Esophagus squamous epithelium (tissue), 5 donors: ENCODE measurements around the gene KDM3B. TPM values are rescaled to one million over a fixed set of nuclear protein-coding genes. Genes with fewer than 3 reads are reported as not detected.
A peak's percentile ranks its signal among the peaks of the same experiment; 100 is the strongest.

Source experiments
- DNase-seq: peaks from one replicate; lab custom pipeline; 2025; lab: John Stamatoyannopoulos, UW
- H3K27ac ChIP-seq, 4 donors: fragments of 200-600 bp; sonication (generic); one replicate each; pipeline ENCODE4 v1.5.1; 2016 to 2019; ENCODE audit warnings: mild to moderate bottlenecking in 1 of 4
- H3K27me3 ChIP-seq, 4 donors: fragments of 200-600 bp; sonication (generic); 1 replicate in 3 of 4; 2 replicates in 1 of 4; pipeline versions ENCODE4 v1.5.1 to v1.6.0; 2017 to 2021; ENCODE audit warnings: antibody characterized with exemption in 1 of 4
- H3K36me3 ChIP-seq, 3 donors: fragments of 200-600 bp; sonication (generic); one replicate each; pipeline ENCODE4 v1.5.1; 2016 to 2019
- H3K4me1 ChIP-seq, 3 donors: fragments of 200-600 bp; sonication (generic); one replicate each; pipeline ENCODE4 v1.5.1; 2017 to 2019
- H3K4me3 ChIP-seq, 4 donors: fragments of 200-600 bp; sonication (generic); 1 replicate in 3 of 4; 2 replicates in 1 of 4; pipeline ENCODE4 v1.5.1; 2016 to 2019; ENCODE audit warnings: mild to moderate bottlenecking in 2 of 4, moderate library complexity in 1 of 4
- H3K9me3 ChIP-seq, 3 donors: fragments of 200-600 bp; sonication (generic); one replicate each; pipeline ENCODE4 v1.5.1; 2016 to 2019
- CTCF ChIP-seq, 6 experiments: fragments of 450-650 bp in 4 of 6; fragments of 200-600 bp in 2 of 6; sonication (generic) in 2 of 6; IDR thresholded peaks; one replicate each; pipeline ENCODE4 v1.5.1; 2016 to 2019; ENCODE audit warnings: antibody characterized with exemption in 6 of 6, mild to moderate bottlenecking in 4 of 6, moderate library complexity in 4 of 6
- POLR2A ChIP-seq, 4 donors: fragments of 450-650 bp; IDR thresholded peaks; one replicate each; pipeline ENCODE4 v1.6.1; 2017; ENCODE audit warnings: antibody characterized with exemption in 4 of 4, mild to moderate bottlenecking in 4 of 4, moderate library complexity in 3 of 4
- WGBS, 2 donors: methylation state at CpG; one replicate each; pipeline ENCODE4 v1.1.5; 2018; 5-methylcytosine and 5-hydroxymethylcytosine counted together
- intact Hi-C: fragments of 100-400 bp; cut with DNase I; formaldehyde crosslinking; loops from one replicate; pipeline ENCODE4 v1.15.0; 2022
- total RNA-seq, 4 donors: library from RNA; depleted of rRNA; stranded (reverse); fragments of >200 nt; gene quantifications; one replicate each; pipeline ENCODE4 v1.1.0, GENCODE V29; 2016
- donor health status: DM: yes; HTN: yes; CAD: no.

Gene KDM3B
- total RNA-seq, 4 donors from 2014 or later = 34.5 to 53.8 (median 36.2) TPM

- no peaks in the 10 kb centered on the region for H3K27me3 ChIP-seq
- no peak overlapping the region for H3K27ac ChIP-seq
- no peak for DNase-seq
- intact Hi-C loops = no loop called here
- H3K4me1 ChIP-seq = no peaks in the 10 kb centered on the region
- no peaks in the 10 kb centered on the region for H3K9me3 ChIP-seq
- H3K36me3 ChIP-seq = peaks cover 23 to 100% (median 50%) of the 10 kb centered on the region in 3 donors
- no peak overlapping the region for H3K4me3 ChIP-seq
- WGBS, 2 donors = 78 to 100% methylated on average over 1 of the region's 1 CpG
- TF ChIP-seq POLR2A (IDR thresholded peaks at IDR 0.05) = no peak
- TF ChIP-seq CTCF (IDR thresholded peaks at IDR 0.05) = no peak
These were observed 72.6 kb downstream of the KDM3B start for GRCh38 chr5:138425079-138425478.

GRCh38 chr5:138435943-138436342 lies 83.5 kb downstream of the KDM3B start:
- H3K4me3 ChIP-seq = no peak overlapping the region
- intact Hi-C loops = no loop called here
- no peaks in the 10 kb centered on the region for H3K9me3 ChIP-seq
- peaks cover 4 to 65% (median 41%) of the 10 kb centered on the region in 3 donors for H3K36me3 ChIP-seq
- 80 to 88% methylated on average over 5 of the region's 5 CpGs for WGBS, 2 donors
- no peaks in the 10 kb centered on the region for H3K27me3 ChIP-seq
- no peak for TF ChIP-seq POLR2A (IDR thresholded peaks at IDR 0.05)
- no peak for TF ChIP-seq CTCF (IDR thresholded peaks at IDR 0.05)
- peaks cover 9 to 22% (median 14%) of the 10 kb centered on the region in 3 donors for H3K4me1 ChIP-seq
- no peak overlapping the region for H3K27ac ChIP-seq
- DNase-seq = no peak

DNA sequence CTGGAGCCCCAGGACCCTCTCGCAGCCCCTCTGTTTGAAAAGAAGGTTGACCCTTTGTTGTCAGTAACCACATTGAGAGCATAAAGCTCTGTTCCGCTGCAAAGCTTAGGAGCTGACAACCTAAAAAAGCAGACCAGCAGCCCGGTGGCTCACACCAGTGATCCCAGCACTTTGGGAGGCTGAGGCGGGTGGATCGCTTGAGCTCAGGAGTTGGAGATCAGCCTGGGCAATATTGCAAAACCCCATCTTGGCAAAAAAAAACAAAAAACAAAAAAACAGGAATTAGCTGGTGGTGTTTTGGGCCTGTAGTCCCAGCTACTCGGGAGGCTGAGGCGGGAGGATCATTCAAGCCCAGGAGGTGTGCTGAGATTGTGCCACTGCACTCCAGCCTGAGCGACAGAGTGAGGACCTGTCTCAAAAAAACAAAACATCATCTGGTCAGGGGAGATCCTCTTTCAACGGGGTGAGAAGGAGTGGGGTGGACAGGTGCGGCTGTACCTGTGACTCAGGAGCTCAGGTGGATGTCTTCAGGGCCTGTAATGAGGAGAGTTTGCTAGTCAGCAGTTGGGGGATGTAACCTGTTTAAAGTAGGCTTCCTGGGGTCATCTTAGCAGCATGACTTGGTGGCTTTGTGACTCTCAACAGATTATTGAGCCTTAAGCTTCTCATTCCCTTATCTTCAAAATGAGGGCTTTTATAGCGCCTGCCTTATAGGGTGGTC lies 85.7 kb downstream of the KDM3B start:
- DNase-seq = no peak
- 68 to 80% methylated on average over 10 of the region's 11 CpGs for WGBS, 2 donors
- intact Hi-C loops = no loop called here
- no peaks in the 10 kb centered on the region for H3K9me3 ChIP-seq
- peak overlapping the region; percentile 27 to 67 (median 45) for H3K4me3 ChIP-seq
- peaks cover 0 to 43% (median 26%) of the 10 kb centered on the region in 3 donors for H3K36me3 ChIP-seq
- H3K27me3 ChIP-seq = no peaks in the 10 kb centered on the region
- peaks cover 9 to 22% (median 14%) of the 10 kb centered on the region in 3 donors for H3K4me1 ChIP-seq
- no peak overlapping the region for H3K27ac ChIP-seq
- TF ChIP-seq CTCF (IDR thresholded peaks at IDR 0.05) (no peak), POLR2A (IDR thresholded peaks at IDR 0.05) (no peak)

- H3K9me3 ChIP-seq = no peaks in the 10 kb centered on the region
- WGBS, 2 donors = 4 to 8% methylated on average over 4 of the region's 65 CpGs
- peaks cover 0 to 36% (median 22%) of the 10 kb centered on the region in 3 donors for H3K36me3 ChIP-seq
- H3K4me3 ChIP-seq = peak within 1 kb of the TSS; percentile 27 to 67 (median 45)
- intact Hi-C loops = no loop called here
- H3K27me3 ChIP-seq = no peaks in the 10 kb centered on the region
- TF ChIP-seq POLR2A (IDR thresholded peaks at IDR 0.05) (no peak), CTCF (IDR thresholded peaks at IDR 0.05) (peak in 2 of 6 experiments; percentile 9 to 11)
- peak within 1 kb of the TSS in 3 of 4 donors; percentile 6 to 53 (median 52) for H3K27ac ChIP-seq
- H3K4me1 ChIP-seq = peaks cover 9 to 22% (median 14%) of the 10 kb centered on the region in 3 donors
- no peak for DNase-seq
These were observed 86.4 kb downstream of the KDM3B start, which contains the start of gene REEP2 for GRCh38 chr5:138438724-138439476. TSS of gene REEP2 (plus strand) at chr5:138439057. CDS start at chr5:138439209, 152 bp downstream.
